Activated CD4-positive, alpha-beta T cell treated with anti-CD3 and anti-CD28 coated beads, Interleukin-2, amount 10 ng/mL, durations not matched to agents 24 days and 14 days (primary cell): ENCODE measurements around the gene AHNAK. TPM values are rescaled to one million over a fixed set of nuclear protein-coding genes. Genes with fewer than 3 reads are reported as not detected.

Source experiments
- DNase-seq: peaks from one replicate; pipeline ENCODE4 v3.0.0; 2022
- H3K27ac Mint-ChIP-seq: one replicate; pipeline ENCODE4 v1.8.0; 2022; ENCODE audit warnings: mild to moderate bottlenecking, mixed read lengths
- H3K27me3 Mint-ChIP-seq: one replicate; pipeline ENCODE4 v1.8.0; 2022; ENCODE audit warnings: mixed read lengths
- H3K36me3 Mint-ChIP-seq: one replicate; pipeline ENCODE4 v1.8.0; 2022; ENCODE audit warnings: low read depth, mild to moderate bottlenecking, mixed read lengths
- H3K4me1 Mint-ChIP-seq: one replicate; pipeline ENCODE4 v1.8.0; 2021; ENCODE audit warnings: mixed read lengths
- H3K4me3 Mint-ChIP-seq: one replicate; pipeline ENCODE4 v1.8.0; 2022; ENCODE audit warnings: mild to moderate bottlenecking, moderate library complexity, mixed read lengths
- H3K9me3 Mint-ChIP-seq: one replicate; pipeline ENCODE4 v1.8.0; 2021; ENCODE audit warnings: mixed read lengths
- intact Hi-C: fragments of 100-400 bp; cut with micrococcal nuclease; formaldehyde crosslinking; loops from one replicate; pipeline ENCODE4 v1.15.1; 2023
- total RNA-seq: library from RNA; stranded (reverse); gene quantifications from 2 replicates; pipeline ENCODE4 v1.2.3, GENCODE V29; 2022

Gene AHNAK
- total RNA-seq, 1 donor from 2014 or later = 91.5 TPM

DNA sequence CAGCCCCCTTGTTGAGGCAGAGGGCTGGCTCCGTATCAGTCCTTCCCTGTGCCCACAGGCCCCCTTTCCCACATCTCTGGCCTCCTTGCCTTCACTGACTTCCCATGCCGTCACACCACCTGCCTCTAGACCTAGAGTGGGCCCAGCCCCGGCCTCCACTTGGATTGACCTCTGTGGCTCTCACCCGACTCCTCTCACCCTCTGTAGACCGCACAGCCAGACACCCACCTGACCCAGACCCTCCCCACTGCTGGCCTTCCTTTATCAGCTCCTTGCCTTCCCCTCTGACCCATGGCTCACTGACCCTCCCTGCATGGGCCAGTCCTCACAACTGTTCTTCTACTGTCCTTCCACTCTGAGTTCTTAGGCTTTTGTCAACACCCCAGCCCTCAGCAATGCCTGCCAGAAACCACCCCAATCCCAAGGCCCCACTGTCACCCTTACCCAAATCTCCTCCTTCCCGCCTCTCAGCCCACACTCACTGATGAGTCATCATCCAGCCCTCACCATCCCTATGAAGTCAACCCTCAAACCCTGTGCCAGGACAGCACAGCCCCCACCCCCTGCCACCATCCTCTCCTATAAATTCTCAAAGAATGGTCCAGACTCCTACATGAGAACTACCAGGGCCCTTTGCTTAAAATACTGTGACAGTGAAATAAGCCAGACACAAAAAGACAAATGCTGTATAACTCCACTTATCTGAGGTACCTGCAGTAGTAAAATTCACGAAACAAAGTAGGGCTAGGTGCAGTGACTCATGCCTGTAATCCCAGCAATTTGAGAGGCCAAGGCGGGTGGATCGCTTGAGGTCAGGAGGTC lies 74.3 kb downstream of the AHNAK start:
- Mint-ChIP-seq H3K36me3 (no peaks in the 10 kb centered on the region), H3K4me1 (peaks cover 7% of the 10 kb centered on the region), H3K4me3 (no peak overlapping the region), H3K27me3 (no peaks in the 10 kb centered on the region), H3K9me3 (no peaks in the 10 kb centered on the region), H3K27ac (no peak overlapping the region)
- no peak for DNase-seq
- intact Hi-C loops = no loop called here

DNA sequence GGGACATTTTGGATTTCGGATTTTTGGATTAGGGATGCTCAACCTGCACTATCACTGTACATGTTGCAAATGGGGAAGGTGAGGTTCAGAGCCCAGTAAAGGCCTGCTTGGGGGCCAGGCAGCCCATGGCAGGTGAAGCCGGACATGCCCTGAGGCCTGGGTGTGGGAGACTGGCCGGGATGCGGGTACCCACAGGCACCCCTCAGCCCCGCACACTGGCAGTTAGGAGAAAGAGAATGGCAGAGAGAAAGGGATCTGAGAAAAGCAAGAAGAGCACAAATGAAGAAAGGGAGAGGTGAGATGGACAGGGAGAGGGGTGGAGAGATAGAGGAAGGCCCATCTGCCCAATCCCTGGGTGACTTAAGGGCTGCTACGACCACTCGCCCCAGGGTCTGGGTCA lies 75.0 kb downstream of the AHNAK start:
- no peaks in the 10 kb centered on the region for H3K27me3 Mint-ChIP-seq
- H3K9me3 Mint-ChIP-seq = no peaks in the 10 kb centered on the region
- H3K27ac Mint-ChIP-seq = no peak overlapping the region
- no peak overlapping the region for H3K4me3 Mint-ChIP-seq
- no peaks in the 10 kb centered on the region for H3K36me3 Mint-ChIP-seq
- peaks cover 7% of the 10 kb centered on the region for H3K4me1 Mint-ChIP-seq
- DNase-seq = no peak
- intact Hi-C loops = no loop called here

DNA sequence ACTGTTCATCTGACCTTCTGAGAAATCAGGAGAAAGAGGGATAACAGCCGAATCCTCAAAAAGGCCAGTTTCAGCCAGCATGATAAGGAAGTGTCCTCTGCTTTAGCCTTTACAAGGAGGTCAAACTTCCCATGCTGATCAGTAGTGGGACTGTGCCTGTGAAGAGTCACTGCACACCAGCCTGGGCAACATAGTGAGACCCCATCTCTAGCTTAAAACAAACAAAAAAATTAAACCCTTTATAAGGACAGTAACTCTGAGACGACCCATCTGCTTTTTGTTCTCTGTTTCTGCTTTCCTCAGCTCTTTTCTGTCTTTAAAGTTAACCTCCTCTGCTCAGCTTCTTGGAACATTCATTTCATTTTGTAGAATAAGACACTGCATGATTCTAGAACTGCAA lies 78.0 kb downstream of the AHNAK start:
- Mint-ChIP-seq H3K36me3 (no peaks in the 10 kb centered on the region), H3K9me3 (no peaks in the 10 kb centered on the region), H3K4me3 (no peak overlapping the region), H3K27ac (no peak overlapping the region), H3K4me1 (peaks cover 7% of the 10 kb centered on the region), H3K27me3 (no peaks in the 10 kb centered on the region)
- intact Hi-C loops = no loop called here
- DNase-seq = no peak

DNA sequence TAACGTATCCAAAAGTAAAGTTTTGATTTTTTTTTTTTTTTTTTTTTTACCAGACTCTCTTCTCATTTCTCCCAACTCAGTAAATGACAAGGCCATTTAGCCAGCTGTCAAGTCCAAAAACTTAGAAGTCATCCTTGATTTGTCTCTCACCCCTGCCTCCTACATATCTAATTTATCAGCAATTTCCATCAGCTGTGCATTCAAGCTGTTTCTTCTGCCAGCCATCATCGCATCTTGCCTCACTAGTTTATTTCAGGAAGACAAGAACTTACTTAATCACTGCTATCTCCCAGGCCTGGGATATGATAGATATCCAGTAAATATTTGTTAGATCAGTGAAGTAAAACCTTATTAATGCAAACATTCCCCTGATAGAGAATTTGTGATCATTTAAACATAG lies 80.2 kb downstream of the AHNAK start:
- Mint-ChIP-seq H3K4me3 (no peak overlapping the region), H3K27me3 (peaks cover 2% of the 10 kb centered on the region), H3K9me3 (no peaks in the 10 kb centered on the region), H3K27ac (no peak overlapping the region), H3K4me1 (peaks cover 3% of the 10 kb centered on the region), H3K36me3 (no peaks in the 10 kb centered on the region)
- DNase-seq = no peak
- intact Hi-C loops = no loop called here

GRCh38 chr11:62464655-62465054 lies 82.0 kb downstream of the AHNAK start:
- Mint-ChIP-seq H3K4me3 (no peak overlapping the region), H3K36me3 (no peaks in the 10 kb centered on the region), H3K9me3 (no peaks in the 10 kb centered on the region), H3K4me1 (peaks cover 3% of the 10 kb centered on the region), H3K27ac (no peak overlapping the region), H3K27me3 (peaks cover 2% of the 10 kb centered on the region)
- intact Hi-C loops = no loop called here
- DNase-seq = no peak

GRCh38 chr11:62463121-62463542 lies 83.5 kb downstream of the AHNAK start:
- intact Hi-C loops = no loop called here
- Mint-ChIP-seq H3K27ac (no peak overlapping the region), H3K36me3 (no peaks in the 10 kb centered on the region), H3K4me3 (no peak overlapping the region), H3K4me1 (peaks cover 3% of the 10 kb centered on the region), H3K27me3 (peaks cover 2% of the 10 kb centered on the region), H3K9me3 (no peaks in the 10 kb centered on the region)
- no peak for DNase-seq

DNA sequence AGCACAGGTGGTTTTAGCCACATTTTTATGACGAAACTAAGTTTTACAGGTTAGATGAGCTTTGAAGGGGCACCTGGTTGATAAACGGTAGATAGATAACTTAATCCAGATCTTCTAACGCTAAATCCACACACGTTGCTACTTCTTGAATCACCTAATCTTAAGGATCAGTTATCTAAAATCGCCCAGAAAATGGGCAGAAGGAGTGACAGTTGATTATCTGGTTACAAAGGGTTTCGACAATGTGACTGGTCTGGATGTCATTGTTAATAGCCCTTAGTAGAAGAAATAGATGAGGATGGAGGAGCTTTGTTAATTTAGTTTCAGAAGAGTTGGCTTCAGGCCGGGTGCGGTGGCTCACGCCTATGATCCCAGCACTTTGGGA lies 84.1 kb downstream of the AHNAK start:
- H3K36me3 Mint-ChIP-seq = no peaks in the 10 kb centered on the region
- no peaks in the 10 kb centered on the region for H3K9me3 Mint-ChIP-seq
- no peak overlapping the region for H3K27ac Mint-ChIP-seq
- no peak overlapping the region for H3K4me3 Mint-ChIP-seq
- peaks cover 3% of the 10 kb centered on the region for H3K4me1 Mint-ChIP-seq
- no peak for DNase-seq
- peaks cover 2% of the 10 kb centered on the region for H3K27me3 Mint-ChIP-seq
- intact Hi-C loops = no loop called here

DNA sequence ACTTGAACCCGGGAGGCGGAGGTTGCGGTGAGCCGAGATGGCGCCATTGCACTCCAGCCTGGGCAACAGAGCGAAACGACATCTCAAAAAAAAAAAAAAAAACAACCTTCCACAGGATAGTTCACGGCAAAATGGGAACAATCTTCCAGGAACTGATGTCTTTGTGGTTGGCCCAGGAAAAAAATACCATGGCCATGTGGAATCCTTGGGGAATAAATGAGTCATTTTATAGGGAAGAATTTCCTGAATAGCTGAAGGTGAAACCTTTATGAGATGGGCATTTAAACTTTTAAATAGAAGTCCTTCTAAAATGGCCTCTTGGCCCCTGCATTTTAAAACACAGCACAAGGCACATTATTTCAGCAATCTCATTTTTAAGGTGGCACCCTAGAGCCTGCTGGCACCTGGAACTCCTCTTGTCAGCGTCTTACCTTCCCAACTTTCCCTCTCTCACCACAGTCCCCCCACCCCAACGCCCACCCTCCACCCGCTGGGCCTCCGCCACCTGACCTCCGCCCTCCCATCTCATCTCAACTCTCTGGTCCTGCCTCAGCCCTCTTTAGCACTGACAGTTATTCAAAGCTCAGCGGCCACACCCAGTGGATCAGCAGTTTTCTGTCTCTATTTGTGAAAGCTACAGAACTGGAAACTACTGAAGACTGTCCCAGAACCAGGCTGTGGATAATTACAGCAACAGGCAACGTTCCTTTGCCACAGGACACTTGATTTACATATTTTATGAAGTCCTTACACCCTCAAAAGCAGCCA lies 84.7 kb downstream of the AHNAK start:
- Mint-ChIP-seq H3K27me3 (peaks cover 2% of the 10 kb centered on the region), H3K27ac (no peak overlapping the region), H3K36me3 (no peaks in the 10 kb centered on the region)

GRCh38 chr11:62459080-62459479 lies 87.5 kb downstream of the AHNAK start:
- H3K4me3 Mint-ChIP-seq = no peak overlapping the region

More for the DNA sequence above, 84.7 kb downstream of the AHNAK start:
- Mint-ChIP-seq H3K4me3 (no peak overlapping the region), H3K4me1 (peaks cover 3% of the 10 kb centered on the region), H3K9me3 (no peaks in the 10 kb centered on the region)
- no peak for DNase-seq
- intact Hi-C loops = no loop called here

GRCh38 chr11:62458212-62459002 lies 88.2 kb downstream of the AHNAK start:
- Mint-ChIP-seq H3K27me3 (peaks cover 2% of the 10 kb centered on the region), H3K4me3 (no peak overlapping the region), H3K27ac (no peak overlapping the region), H3K36me3 (no peaks in the 10 kb centered on the region), H3K4me1 (peaks cover 3% of the 10 kb centered on the region), H3K9me3 (no peaks in the 10 kb centered on the region)
- intact Hi-C loops = no loop called here
- no peak for DNase-seq

More at GRCh38 chr11:62459080-62459479, 87.5 kb downstream of the AHNAK start:
- H3K9me3 Mint-ChIP-seq = no peaks in the 10 kb centered on the region
- H3K36me3 Mint-ChIP-seq = no peaks in the 10 kb centered on the region
- DNase-seq = no peak
- H3K4me1 Mint-ChIP-seq = peaks cover 3% of the 10 kb centered on the region
- no peak overlapping the region for H3K27ac Mint-ChIP-seq
- peaks cover 2% of the 10 kb centered on the region for H3K27me3 Mint-ChIP-seq
- intact Hi-C loops = no loop called here

DNA sequence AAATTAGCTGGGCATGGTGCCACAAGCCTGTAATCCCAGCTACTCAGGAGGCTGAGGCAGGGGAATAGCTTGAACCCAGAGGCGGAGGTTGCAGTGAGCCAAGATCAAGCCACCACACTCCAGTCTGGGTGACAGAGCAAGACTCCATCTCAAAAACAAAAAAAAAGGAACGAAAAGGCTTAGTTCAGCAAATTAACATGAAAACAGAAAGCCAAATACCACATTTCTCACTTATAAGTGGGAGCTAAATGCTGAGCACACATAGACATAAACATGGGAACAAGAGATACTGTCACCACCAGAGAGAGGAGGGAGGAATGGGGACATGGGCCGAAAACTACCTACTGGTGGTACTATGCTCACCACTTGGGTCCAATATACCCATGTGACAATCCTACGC lies 89.1 kb downstream of the AHNAK start:
- DNase-seq = no peak
- intact Hi-C loops = no loop called here
- H3K9me3 Mint-ChIP-seq = no peaks in the 10 kb centered on the region
- no peaks in the 10 kb centered on the region for H3K4me1 Mint-ChIP-seq
- H3K36me3 Mint-ChIP-seq = no peaks in the 10 kb centered on the region
- no peaks in the 10 kb centered on the region for H3K27me3 Mint-ChIP-seq
- H3K4me3 Mint-ChIP-seq = no peak overlapping the region
- no peak overlapping the region for H3K27ac Mint-ChIP-seq

DNA sequence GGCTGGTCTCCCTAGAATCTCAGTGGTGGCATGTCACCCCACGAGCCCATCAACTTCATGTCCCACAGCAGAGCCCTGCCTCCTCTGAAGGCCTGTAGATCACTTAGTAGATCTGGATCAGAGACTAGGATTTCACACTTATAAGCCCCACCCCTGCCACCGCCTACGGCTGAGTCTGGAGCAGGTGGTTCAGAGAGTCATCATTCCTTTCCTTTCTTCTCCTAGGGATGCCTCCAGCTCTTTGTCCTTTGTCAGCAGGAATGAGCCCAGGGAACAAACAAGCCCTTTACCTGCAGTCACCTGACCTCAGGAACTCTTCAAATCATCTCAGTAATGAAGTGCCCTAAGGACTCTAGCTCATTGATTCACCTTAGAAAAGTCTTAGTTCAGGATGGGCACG lies 90.0 kb downstream of the AHNAK start:
- no peak for DNase-seq

DNA sequence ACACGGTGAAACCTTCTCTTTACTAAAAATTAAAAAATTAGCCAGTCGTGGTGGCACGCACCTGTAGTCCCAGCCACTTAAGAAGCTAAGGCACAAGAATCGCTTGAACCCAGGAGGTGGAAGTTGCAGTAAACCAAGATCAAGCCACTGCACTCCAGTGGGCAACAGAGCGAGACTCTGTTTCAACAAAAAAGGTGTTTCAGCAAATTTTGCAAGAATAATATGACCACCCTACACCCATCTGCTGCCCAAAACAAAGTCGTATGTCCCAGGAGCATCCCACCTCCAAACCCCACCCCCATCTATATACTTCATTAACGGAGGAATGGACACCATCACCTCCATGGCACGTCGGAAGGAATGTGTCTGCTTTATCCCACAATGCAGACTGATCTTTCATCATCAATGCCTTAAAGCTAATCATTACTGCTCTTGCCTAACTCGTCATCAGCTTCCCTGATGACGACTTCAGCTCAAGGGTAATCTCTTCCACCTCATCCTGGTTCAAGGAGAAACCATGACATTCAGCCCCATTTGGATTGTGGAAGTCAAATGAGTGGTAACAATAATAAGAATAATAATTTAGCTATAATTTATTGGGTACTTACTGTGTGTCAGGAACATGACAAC lies 93.7 kb downstream of the AHNAK start:
- Mint-ChIP-seq H3K36me3 (no peaks in the 10 kb centered on the region), H3K4me3 (no peak overlapping the region), H3K27ac (no peak overlapping the region), H3K4me1 (no peaks in the 10 kb centered on the region), H3K9me3 (no peaks in the 10 kb centered on the region), H3K27me3 (peaks cover 6% of the 10 kb centered on the region)
- intact Hi-C loops = no loop called here
- DNase-seq = no peak

More for the DNA sequence above, 90.0 kb downstream of the AHNAK start:
- Mint-ChIP-seq H3K36me3 (no peaks in the 10 kb centered on the region), H3K4me3 (no peak overlapping the region), H3K9me3 (no peaks in the 10 kb centered on the region), H3K4me1 (no peaks in the 10 kb centered on the region), H3K27me3 (no peaks in the 10 kb centered on the region), H3K27ac (no peak overlapping the region)
- intact Hi-C loops = no loop called here
